ENCODE results near the gene TBL3.

- TF ChIP-seq CTCF (tag by site-specific recombination; IDR thresholded peaks at IDR 0.05), result no peak
- no peak for TF ChIP-seq SP2 (tag by site-specific recombination; IDR thresholded peaks at IDR 0.05)
- TF ChIP-seq ZBTB1 (tag by site-specific recombination; IDR thresholded peaks at IDR 0.05), result no peak
- no peak for TF ChIP-seq ZNF423 (tag by site-specific recombination; IDR thresholded peaks at IDR 0.05)
- TF ChIP-seq ZNF146 (tag by site-specific recombination; IDR thresholded peaks at IDR 0.05), result no peak
- no peak for TF ChIP-seq ZFP37 (tag by site-specific recombination; IDR thresholded peaks at IDR 0.05)
- no peak for TF ChIP-seq ZNF274 (IDR thresholded peaks at IDR 0.05; ENCODE audit: low read length)
- TF ChIP-seq ZNF274 (tag by site-specific recombination; IDR thresholded peaks at IDR 0.05; ENCODE audit: borderline replicate concordance), result no peak
- no peak for TF ChIP-seq KLF7 (tag by site-specific recombination; IDR thresholded peaks at IDR 0.05; ENCODE audit: borderline replicate concordance)
- TF ChIP-seq YY1 (tag by site-specific recombination; IDR thresholded peaks at IDR 0.05), result no peak
- no peak for TF ChIP-seq ZNF114 (tag by site-specific recombination; IDR thresholded peaks at IDR 0.05)
- TF ChIP-seq FEZF1 (tag by site-specific recombination; IDR thresholded peaks at IDR 0.05), result no peak
- TF ChIP-seq KLF16 (tag by site-specific recombination; IDR thresholded peaks at IDR 0.05), result no peak
- TF ChIP-seq, protein P1, sequence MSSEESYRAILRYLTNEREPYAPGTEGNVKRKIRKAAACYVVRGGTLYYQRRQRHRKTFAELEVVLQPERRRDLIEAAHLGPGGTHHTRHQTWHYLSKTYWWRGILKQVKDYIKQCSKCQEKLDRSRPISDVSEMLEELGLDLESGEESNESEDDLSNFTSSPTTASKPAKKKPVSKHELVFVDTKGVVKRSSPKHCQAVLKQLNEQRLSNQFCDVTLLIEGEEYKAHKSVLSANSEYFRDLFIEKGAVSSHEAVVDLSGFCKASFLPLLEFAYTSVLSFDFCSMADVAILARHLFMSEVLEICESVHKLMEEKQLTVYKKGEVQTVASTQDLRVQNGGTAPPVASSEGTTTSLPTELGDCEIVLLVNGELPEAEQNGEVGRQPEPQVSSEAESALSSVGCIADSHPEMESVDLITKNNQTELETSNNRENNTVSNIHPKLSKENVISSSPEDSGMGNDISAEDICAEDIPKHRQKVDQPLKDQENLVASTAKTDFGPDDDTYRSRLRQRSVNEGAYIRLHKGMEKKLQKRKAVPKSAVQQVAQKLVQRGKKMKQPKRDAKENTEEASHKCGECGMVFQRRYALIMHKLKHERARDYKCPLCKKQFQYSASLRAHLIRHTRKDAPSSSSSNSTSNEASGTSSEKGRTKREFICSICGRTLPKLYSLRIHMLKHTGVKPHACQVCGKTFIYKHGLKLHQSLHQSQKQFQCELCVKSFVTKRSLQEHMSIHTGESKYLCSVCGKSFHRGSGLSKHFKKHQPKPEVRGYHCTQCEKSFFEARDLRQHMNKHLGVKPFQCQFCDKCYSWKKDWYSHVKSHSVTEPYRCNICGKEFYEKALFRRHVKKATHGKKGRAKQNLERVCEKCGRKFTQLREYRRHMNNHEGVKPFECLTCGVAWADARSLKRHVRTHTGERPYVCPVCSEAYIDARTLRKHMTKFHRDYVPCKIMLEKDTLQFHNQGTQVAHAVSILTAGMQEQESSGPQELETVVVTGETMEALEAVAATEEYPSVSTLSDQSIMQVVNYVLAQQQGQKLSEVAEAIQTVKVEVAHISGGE (tag by site-specific recombination; conservative IDR thresholded peaks at IDR 0.05; ENCODE audit: low read depth), result no peak
- no peak for TF ChIP-seq OVOL3 (tag by site-specific recombination; IDR thresholded peaks at IDR 0.05)
These were observed 21.0 kb downstream of the TBL3 start for GRCh38 chr16:1992704-1993317.

Measured in HEK293 (cell line).